Measurements from ENCODE around the gene ITGA2.
"Not testable (repeated sequence)": the region's sequence is repeated elsewhere in the genome, so short reads cannot be mapped to it uniquely, and the experiment has no call there.

ITGA2 gene

DNA sequence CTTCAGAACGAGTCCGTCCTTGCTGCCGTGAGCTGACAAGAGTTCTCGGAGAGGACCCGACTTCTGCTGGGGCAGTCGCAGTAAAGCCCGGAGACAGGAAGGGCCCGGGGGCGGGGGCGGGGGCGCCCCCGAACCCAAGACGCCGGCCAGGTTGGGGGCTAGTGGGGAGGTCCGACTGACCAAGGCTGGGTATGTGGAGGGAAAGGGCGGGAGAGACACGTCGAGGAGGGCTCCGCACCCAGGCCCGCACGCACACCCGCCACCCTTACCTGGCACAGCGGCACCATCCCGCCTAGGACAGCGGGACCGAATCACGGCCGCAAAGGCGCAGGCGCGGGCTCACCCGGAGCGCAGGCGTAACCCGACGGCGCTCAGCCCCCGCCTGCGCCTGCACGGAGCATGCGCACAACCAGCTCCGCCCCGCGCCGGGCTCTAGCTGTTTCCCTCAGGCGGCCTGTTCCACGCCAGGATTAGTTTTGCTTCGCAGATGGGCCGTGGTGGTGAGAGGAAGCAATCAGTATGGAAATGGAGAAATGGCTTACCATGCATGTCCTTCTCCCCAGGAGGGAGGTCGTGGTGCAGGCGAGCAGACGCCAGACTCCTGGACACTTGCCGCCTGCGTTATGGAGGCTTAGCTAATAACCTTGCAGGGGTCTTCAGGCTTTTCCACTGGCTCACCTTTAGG lies 120.4 kb downstream of the ITGA2 start, which contains the start of gene MOCS2:
TSS of gene MOCS2 (minus strand) at position 315 of the 685 bp plus-strand sequence. CDS start 2,583 bp downstream, outside the sequence.
- DNase-seq, result peak; percentile 90

DNA sequence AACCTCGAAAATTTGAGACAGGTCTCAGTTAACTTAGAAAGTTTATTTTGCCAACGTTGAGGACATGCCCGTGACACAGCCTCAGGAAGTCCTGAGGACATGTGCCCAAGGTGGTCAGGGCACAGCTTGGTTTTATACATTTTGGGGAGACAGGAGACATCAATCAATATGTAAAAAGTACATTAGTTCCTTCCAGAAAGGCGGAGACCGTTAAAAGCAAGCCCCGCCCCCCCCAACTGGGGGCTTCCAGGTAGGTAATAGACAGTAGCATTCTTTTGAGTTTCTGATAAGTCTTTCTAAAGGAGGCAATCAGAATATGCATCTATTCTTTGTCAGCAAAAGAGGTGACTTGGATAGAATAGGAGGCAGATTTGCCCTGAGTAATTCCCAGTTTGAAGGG lies 121.0 kb downstream of the ITGA2 start:
- DNase-seq, result no peak

DNA sequence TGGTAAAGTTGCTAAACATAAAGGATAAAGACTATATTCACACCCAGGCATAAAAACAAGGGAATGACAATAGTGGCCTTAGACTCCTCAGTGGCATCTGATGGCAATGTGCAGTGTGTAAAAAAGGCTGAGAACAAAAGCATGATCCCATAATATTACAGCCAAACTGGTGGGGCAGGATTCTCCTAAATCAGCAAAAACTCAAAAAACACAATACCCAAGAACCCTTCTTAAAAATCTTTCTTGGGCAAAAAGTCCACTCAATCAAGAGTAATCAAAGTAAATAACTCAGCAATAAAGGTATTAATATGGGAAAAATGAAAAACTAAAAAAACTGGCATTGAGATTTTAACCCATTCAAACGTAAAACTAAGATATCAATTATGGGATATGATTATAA lies 122.0 kb downstream of the ITGA2 start:
- no peak for DNase-seq

DNA sequence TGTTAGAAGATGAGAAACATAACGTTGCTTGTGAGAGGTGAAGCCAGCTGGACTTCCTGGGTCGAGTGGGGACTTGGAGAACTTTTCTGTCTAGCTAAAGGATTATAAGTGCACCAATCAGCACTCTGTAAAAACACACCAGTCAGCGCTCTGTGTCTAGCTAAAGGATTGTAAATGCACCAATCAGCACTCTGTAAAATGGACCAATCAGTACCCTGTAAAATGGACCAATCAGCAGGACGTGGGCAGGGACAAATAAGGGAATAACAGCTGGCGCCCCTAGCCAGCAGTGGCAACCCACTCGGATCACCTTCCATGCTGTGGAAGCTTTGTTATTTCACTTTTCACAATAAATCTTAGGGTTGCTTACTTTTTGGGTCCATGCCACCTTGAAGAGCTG lies 123.2 kb downstream of the ITGA2 start:
- DNase-seq, result not testable (repeated sequence)

DNA sequence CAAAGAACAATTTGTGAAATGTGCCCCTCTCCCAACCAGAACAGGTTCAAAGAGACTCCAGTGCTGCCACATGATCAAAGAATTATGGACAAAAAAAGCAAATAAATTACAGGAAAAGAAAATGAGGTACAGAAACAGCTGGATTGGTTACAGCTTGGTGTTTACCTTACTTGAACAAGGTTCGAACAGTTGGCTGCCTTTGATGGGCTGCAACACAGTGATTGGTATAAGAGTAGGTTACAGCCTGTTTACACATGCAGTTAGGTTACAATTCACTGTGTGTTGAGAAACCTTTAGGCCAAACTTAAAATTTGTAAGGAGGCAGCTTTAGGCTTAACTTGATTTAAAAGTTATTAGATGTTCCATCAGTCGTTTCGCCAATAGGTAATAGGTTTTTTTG lies 123.8 kb downstream of the ITGA2 start:
- DNase-seq, result no peak

DNA sequence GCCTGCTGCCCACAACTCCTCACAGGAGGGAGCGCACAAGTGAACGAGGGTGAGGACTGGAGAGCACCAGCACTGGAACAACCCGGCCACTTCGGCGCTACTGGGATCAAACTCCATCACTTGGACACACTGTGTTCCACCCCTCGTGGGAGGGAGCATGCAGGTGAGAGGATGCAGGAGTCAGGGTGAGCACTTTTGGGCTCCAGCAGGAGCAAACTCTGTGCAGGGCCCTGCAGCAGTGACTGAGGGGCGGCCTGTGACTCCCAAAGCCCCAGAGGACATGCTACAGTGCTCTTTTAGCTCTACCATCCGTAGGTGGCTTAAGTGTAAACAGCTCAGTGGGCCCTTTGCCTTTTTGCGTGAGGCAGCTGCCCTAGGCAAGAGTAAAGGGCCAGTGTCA lies 124.8 kb downstream of the ITGA2 start:
- no peak for DNase-seq

DNA sequence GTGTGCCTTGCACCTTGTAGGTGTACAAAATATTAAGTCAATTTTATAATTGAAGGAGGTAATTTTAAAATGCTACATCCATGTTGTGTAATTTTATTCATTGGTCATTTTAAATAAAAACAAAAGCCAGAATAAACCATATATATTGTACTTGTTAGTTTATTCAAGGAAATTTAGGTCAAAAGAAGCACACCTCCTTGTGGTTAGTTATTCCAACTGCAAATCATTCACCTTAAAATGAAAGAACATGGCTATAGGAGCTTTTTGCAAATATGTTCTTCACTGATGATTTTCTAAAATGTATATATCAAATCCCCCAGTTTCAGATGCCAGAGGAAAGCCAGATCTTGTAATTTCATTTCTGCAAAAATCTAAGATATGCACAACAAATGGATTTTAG lies 125.8 kb downstream of the ITGA2 start:
- DNase-seq, result no peak

DNA sequence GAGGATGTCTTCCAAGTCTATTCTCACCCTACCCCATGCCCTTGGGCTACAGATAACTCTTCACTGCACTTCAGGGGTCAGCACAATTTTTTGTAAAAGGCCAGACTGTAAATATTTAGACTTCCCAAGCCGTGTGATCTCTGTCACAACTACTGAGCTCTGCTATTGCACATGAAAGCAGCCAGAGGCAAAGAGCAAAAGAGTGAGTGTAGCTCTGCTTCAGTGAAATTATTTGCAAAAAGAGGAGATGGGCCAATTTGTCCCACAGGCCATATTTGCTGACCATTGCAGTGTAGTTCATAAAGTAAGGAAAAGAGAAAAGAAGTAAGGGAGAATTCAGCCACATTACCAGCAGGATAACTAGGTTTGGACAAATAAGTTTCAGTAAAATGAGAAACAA lies 127.4 kb downstream of the ITGA2 start:
- DNase-seq, result no peak

DNA sequence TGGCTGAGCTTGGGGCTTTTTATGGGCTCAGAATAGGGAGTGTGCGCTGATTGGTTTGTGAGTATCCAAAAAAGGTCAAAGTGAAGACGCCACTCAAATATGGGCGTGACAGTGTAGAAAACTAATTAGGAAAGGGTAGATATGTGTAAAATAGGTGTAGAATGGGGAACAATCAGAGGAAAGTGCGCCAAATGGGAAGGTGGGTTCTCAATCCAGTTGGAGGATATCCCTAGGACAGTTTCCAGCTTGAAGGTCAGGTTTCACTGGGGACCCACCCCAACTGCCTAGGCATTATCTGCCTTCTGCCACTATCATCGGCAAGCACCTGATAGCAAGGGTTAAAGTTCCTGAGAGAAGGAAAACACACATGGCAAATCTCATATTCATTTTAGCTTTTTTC lies 129.7 kb downstream of the ITGA2 start:
- DNase-seq, result no peak

DNA sequence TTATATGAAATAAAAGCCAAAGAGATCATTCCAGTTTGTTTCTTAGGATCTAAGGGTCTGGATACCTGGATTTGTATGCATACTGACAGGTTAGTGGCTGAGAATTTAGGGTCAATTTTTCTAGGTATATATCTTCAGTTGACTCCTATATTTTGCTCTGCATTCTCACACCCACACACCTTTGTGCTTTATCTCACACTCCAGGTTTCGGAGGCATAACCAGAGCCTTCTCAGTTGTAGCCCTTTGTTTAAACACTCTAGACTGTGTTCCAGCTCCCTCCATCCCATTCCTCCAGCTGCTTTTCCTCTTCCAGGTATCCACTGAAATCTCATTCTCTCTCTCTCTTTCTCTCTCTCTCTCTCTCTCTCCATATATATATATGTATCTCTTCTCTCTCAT lies 131.0 kb downstream of the ITGA2 start:
- DNase-seq, result no peak

DNA sequence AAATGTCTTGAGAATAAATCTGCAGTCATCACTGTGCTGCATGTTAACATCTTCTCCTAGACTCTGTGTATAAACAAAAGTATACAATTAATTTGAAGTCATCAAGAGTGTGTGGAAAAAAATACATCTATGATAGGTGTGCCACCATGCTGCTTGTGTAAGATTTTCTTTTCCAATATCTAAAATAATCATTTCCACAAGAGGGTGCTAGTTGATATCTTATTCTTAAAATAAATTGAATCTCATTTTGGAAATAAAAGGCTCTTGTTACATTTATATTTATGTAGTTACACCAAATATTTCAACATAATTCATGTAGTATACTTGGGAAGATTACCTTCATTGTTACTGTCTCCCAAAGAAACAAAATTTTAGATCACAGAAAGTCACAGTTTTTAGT lies 134.6 kb downstream of the ITGA2 start:
- no peak for DNase-seq

DNA sequence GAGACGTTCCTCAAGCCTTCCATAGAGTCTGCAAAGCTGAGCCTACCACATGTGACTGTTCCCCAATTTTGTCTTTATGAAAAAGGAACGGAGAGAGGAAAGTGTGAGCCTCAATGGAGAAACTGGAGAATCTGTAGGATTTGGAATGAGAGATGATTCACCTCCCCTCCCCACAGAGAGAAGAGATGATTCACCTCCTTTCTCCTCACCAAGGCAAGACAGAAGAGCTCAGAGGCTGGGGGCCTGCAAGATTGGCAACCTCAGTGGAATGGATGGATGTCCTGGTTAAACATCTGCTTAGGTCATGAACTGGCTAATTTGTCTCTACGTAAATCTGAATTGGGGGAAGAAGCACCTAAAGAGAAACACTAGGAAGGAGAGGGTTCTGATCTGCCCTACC lies 137.4 kb downstream of the ITGA2 start:
- no peak for DNase-seq

DNA sequence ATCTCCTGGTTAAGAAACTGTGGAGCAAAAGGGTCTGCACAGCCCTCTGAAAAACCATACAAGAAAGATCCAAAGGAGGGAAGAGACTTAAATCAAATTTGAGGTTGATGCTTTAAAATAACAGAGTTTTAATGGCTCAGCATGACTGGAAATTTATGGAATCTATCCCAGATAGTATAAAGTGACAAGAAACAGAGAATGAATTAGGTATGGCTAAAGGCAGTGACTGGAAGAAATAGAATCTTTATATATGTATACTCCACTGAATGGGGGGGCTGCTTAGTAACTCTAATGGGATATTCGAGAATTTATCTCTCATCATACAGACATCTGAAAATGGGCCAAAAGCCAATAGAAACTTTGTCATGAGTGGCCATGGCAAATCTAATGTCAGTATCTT lies 138.0 kb downstream of the ITGA2 start:
- DNase-seq, result no peak

DNA sequence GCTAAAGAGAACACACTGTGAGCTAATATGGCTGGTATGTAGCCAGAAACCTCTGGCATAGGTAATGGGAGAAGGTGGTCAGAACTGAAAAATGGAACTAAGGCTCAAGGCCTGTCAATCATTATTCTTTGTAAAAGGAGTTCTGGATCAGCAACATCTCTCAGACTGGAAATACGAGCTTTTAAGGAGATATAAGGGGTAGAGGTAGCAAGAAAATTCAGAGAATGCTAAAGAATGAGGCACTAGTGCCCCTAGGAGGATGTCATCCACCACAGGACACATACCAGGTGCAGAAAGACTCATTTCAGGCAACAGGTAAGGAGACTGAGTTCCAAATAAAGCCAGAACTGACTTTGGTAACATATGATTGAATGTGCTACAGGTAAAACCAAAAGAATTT lies 139.3 kb downstream of the ITGA2 start:
- no peak for DNase-seq

DNA sequence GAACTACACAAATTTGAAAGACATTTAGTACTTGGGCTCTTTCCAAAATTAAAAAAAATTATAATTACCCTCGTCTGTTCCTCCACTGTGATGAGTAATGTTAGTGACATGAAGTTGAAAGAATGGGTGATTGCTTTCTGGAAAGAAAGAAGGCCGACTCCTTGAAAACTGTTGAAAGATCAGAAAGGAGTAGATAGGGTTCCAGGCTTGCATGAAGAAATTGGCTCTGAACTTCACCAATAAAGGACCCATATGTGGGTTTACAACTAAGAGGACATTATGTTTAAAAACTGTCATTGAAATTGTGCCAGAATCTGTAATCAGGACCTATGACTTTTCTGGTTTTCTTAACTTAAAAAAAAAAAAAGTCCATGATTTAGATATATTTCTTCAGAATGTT lies 141.1 kb downstream of the ITGA2 start:
- no peak for DNase-seq

DNA sequence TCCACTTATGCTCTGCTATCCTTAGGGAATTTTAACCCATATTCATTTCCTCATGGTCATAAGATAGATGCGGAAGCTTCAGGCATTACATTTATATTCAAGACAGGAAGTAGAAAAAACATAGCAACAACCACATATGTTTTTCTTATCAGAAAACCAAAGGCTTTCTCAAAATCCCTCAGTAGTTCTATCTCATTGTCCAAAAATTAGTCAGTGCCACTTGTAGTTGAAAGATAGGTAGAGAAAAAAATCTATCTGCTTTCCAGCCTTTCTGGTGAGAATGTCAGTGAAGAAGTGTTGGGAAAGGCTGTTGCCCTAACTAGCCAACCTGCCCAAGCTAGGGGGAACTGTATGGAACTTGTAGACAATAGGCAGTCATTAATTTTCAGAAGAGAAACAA lies 143.9 kb downstream of the ITGA2 start:
- no peak for DNase-seq
